Inferior parietal cortex (tissue), 1 donor: ENCODE measurements around the gene CDK6.

Experiments
- DNase-seq: peaks from one replicate; pipeline ENCODE4 v3.0.0-alpha.2; 2016; ENCODE audit errors: extremely low spot score

Gene CDK6

DNA sequence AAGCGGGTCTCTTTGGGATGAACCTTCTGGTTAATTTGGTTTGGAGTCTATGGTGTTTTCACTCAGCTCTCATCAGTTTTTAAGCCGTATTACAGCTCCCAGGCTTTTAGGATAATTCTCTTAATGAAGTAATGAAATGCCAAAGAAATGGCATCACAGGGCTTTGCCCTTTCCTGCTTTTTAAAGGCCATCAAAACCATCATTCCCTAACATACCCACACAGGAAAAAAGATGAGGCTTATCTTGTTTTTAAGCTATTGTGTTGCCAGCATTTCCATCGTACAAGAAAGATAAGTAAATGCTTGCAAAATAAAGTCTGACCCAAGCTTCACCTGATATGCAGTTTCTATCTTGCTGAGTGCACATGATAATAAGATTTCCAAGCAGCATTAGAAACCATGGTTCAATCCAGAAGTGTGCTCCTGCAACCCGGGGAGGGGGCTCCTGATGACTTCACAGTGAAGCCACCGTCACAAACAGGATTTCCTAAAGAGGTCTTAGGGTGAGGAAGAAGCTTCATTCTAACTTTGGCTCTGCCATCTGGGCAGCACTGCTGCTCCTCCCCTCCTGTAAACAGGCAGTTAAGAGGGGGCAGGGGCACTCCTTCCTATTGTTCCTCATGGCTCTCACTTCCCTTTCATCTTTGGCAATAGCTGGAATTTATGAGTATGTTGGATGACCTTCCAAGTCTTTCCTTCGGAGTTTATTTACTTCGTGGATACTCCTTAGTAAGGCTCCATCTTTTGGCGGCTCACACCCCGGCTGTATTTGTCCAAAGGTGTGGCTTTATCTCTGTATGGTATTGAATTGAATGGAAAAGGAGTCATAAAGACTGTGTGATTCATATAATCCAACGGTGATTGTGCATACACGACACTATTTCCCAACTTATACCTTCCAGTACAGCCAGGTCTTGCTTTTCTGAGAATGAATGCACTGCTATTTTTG lies 191.0 kb downstream of the CDK6 start:
- no peak for DNase-seq

GRCh38 chr7:92644406-92645113 lies 191.8 kb downstream of the CDK6 start:
- DNase-seq: no peak

GRCh38 chr7:92643821-92644220 lies 192.6 kb downstream of the CDK6 start:
- DNase-seq: no peak

- no peak for DNase-seq
These were observed 194.4 kb downstream of the CDK6 start for GRCh38 chr7:92641921-92642511.

DNA sequence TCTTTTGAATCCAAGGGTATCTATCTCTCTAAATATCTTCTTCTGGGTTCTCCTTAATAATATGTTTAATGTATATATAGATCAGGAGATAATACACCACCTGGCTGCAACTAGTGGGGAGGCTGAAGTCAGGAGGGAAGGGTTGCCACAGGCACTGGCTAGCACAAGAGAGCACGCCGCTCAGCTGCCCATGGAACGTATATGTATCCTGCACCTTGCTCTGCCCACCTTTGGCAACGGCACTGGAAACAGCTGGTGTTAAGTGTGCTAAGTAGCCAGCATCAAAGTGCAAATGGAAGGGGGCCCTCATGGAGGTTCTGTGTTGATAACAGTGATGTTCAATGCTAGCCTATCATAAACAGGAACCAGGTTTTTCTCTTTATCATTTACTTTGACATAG lies 196.4 kb downstream of the CDK6 start:
- no peak for DNase-seq

GRCh38 chr7:92639213-92639896 lies 197.0 kb downstream of the CDK6 start:
- DNase-seq: no peak

GRCh38 chr7:92636018-92636560 lies 200.3 kb downstream of the CDK6 start:
- DNase-seq: no peak

- no peak for DNase-seq
These were observed 200.8 kb downstream of the CDK6 start for GRCh38 chr7:92635538-92635937.

DNA sequence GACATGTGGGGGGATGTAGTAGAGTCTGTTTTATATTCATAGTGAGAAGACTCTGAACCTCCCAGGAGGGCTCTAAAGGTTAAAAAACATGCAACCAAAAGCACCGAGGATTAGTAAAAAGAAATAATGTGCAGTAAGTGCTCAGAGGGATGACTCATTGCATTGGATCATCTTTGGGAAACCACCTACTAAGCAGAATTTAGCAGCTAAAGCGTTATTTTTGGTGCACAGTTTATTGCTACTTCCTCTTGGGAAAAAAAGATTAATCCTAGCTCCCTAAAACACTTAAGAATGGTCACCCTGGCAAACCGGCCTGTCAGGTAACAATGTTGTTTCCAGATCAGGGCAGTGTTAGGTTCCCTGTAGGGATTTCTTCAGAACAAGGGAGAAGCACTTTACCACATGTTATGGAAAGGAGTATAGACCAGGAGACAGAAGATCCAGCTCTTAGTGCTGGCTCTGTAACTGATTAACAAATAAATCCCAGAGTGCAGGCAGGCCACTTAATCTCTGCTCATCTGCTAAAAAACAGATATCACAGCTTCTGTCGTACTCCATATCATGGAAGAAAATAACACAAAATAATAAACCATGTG lies 201.4 kb downstream of the CDK6 start:
- peak; percentile 48 for DNase-seq

GRCh38 chr7:92634205-92634604 lies 202.2 kb downstream of the CDK6 start:
- no peak for DNase-seq

DNA sequence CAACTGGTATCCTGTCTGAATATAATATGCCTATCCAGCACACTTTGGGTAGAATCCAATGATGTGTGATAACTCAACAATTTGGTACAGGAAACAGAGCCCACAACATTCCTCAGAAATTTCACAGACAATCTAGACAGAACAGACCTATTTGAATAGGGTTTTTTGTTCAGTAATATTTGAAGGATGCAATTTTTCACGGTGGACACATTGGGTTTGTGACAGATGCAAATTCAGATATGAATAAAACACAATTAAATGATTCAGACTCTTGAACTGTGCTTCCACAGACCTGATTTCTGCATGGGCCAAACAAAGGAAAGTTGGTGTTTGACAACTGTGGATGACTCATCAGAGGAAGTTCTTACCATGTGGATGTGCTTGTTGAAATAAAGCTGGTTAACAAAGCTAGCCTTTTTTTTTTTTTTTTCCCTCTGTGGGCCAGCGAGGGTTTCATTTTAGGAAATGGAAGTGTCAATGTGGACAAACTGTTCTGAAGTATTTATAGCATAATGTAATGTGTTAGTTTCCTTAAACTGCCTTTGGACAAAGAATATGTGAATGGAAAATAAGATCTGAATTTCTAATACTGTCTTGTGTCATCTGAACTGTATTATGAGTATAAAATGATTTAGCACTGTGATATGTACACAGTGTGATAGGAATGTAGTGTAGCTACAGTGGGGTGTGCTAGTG lies 203.0 kb downstream of the CDK6 start:
- peak; percentile 85 for DNase-seq

- no peak for DNase-seq
These were observed 203.6 kb downstream of the CDK6 start for GRCh38 chr7:92632791-92633190.

GRCh38 chr7:92631850-92632487 lies 204.4 kb downstream of the CDK6 start:
- no peak for DNase-seq

DNA sequence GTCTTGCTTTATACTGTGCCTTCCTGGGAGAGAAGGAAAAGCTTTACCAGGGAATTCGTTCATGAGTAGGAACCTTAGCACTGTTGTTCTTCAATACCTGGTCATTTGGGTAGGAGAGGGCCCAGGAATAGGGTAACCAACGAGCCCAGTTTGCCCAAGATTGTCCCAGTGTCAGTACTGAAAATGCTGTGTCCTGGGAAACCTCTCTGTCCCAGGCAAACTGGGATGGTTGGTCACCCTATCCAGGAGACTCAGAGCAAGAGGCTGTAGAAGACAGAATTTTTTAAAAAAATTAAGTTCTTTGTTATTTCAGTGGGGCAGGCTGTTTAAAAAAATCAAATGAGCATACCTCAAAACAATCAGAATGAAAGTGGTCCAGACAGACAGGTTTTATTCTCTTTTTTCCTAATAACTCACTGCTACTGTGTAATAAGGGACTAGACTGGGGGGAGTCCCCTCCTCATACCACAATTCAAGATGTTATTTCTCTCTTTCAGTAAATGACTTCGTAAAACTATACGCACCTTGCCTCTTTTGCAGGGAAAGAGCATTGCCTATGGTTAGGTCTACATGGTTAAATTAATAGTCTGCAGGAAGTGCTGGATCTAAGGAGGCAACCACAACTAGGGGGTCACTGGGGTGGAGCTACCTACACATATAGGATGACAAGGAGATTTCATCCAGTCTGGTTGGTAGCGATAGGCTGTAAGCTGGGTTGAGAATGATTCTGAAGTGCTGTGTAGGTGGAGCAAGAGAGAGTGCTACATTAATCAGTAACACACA lies 205.1 kb downstream of the CDK6 start:
- DNase-seq: no peak

DNA sequence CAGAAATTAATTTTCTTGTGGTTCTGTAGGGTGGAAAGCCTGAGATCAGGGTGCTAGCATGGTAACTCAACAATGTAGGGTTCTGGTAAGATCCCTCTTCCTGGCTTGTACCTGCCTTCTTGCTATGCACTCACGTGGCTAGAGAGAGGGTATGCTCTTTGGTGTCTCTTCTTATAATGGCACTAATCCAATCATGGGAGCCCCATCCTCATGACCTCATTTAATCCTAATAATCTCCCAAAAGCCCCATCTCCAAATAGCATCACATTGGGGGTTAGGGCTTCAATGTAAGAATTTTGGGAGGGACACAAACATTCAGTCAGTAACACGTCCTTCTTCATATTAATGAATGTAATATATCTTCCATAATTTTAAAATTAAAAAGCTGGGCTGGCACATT lies 206.6 kb downstream of the CDK6 start:
- DNase-seq: no peak

DNA sequence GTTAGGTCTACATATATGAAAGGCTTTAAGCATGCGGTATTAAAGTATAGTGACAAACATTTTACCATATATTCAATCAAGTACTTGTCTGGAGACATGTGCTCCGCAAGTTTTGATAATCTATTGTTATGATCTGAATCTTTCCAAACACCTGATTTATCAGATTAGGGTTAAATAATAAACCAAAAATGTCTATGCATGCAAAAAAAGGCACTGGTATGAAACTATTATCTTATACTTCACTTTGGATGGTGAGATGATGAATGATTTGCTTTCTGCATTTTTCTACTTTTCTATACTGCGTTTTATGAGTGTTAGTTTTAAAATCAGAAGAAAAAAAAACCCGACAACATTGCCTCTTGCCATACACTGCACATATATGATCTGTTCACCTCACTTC lies 208.4 kb downstream of the CDK6 start:
- no peak for DNase-seq

DNA sequence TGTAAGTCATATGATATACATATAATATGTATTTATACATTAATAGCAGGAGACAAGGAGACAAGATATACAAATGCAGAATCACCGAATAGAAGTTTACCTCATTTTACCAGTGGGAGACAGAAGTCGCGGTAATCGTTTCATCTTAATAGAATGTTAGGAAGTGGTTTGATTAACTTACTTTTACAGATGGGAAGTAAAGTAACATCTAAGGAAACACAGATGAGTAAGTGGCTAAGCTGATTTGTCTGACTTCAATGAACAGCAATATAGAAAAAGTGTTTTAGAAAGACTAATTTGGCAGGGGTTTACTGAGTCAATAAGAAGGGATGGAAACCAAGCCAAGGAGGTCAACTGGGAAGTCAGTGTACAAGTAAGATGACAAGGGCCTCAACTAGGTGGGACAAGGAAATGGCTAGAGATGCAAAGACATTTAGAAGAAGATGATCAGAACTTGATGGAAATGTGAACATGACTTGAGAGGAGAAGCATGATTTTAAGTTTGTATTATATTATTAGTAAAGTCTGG lies 210.0 kb downstream of the CDK6 start:
- no peak for DNase-seq

DNA sequence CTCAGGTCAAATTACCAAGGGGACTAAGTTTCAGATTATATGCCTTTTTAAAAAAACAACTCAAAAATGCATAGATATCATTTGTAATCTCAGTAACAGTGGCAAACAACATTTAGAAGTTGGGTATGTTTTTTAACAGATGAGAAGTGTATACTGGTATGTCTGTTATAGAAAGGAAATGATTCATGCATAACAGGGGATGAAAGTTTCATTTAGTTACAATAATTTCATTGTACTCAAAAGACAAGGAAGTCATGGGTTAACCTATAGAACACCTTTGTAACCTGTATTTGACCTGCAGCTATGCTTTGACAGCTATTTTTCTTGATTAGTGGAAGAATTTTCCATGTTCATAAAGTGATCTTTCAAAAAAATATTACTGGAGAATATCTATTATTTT lies 210.8 kb downstream of the CDK6 start:
- no peak for DNase-seq

- no peak for DNase-seq
These were observed 211.9 kb downstream of the CDK6 start for GRCh38 chr7:92624298-92624996.
